HG02870 (cell line): Measurements from ENCODE around the gene GGA1.

Experiments
- ATAC-seq: cut with Tn5 transposase; IDR thresholded peaks from one replicate; pipeline ENCODE4 v1.9.1; 2021; ENCODE audit warnings: mild to moderate bottlenecking, moderate library complexity; ENCODE audit not compliant: unreplicated experiment

Gene GGA1

GRCh38 chr22:37608477-37609239, at the start of gene GGA1:
GGA1 (plus strand) TSS chr22:37608834; CDS start chr22:37608861, 27 bp downstream.
- peak; percentile 71 for ATAC-seq

GRCh38 chr22:37559521-37559900, 49.1 kb upstream of the GGA1 start:
- ATAC-seq, result no peak

- ATAC-seq, result no peak
Observed at GRCh38 chr22:37559901-37560607, 48.6 kb upstream of the GGA1 start, which contains the start of gene CDC42EP1. CDC42EP1 (plus strand) TSS chr22:37560480; CDS start chr22:37566350, 5,870 bp downstream.

GRCh38 chr22:37560608-37561211, 47.9 kb upstream of the GGA1 start:
- no peak for ATAC-seq

- no peak for ATAC-seq
Observed at GRCh38 chr22:37561212-37562048, 47.2 kb upstream of the GGA1 start.

GRCh38 chr22:37562049-37562875, 46.4 kb upstream of the GGA1 start:
- ATAC-seq, result no peak

- no peak for ATAC-seq
Observed at GRCh38 chr22:37563153-37564081, 45.2 kb upstream of the GGA1 start.

- no peak for ATAC-seq
Observed at GRCh38 chr22:37564111-37564711, 44.4 kb upstream of the GGA1 start.

- no peak for ATAC-seq
Observed at GRCh38 chr22:37565830-37566229, 42.8 kb upstream of the GGA1 start.

GRCh38 chr22:37566329-37566837, 42.3 kb upstream of the GGA1 start:
- ATAC-seq, result no peak

- peak; percentile 72 for ATAC-seq
Observed at GRCh38 chr22:37566903-37567798, 41.5 kb upstream of the GGA1 start.

GRCh38 chr22:37568012-37568411, 40.6 kb upstream of the GGA1 start:
- ATAC-seq, result no peak

GRCh38 chr22:37568448-37569008, 40.1 kb upstream of the GGA1 start:
- ATAC-seq, result no peak

- ATAC-seq, result no peak
Observed at GRCh38 chr22:37569009-37569920, 39.4 kb upstream of the GGA1 start.

GRCh38 chr22:37569921-37570660, 38.5 kb upstream of the GGA1 start:
- ATAC-seq, result no peak
